Fibroblast of upper back skin (primary cell): Measurements from ENCODE around the gene ZNF516.

Source experiments
- DNase-seq: peaks from one replicate; pipeline ENCODE4 v3.0.0-alpha.2; 2013

ZNF516 gene

DNA sequence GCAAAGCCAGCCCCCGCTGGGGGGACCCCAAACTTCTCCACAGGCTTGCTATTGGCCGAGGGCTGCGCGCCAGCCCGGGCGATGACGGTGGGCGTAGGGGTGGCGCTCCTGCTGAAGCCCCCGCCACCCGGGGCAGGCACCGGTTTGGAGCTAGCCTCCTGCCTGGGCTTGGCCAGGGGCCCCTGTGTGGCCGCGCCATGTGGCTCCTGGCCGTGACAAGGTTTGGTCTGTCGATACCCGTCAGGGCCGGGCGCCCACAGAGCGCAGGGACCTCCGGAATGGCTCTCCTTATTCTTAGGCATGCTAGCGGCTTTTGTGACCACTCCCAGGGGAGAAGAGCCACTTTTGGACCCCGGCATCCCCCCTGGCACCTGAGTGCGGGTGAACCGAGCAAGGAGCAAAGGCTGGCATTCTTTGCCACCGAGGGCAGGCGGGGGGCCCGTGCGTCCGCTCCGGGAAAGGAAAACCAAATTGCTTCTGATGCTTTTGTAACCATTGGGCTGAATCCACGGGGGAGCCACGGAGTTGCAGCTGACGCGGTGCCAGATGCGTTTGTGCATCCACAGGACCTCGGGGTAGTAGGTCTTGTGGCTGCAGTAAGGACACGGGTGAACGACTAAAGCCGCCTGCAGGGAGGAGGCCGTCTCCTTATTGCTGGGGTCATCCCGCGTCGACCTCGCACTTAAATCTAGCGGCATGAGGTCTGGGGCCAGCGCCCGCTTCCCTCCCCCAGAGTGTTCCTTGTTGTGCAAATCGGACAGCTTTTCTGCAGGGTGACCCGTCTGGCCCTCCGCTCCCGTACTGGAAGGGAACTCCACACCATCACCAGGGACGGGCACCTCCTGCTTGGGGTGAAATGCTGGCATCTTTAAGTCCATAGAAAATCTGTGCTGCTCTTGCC, 115.6 kb downstream of the ZNF516 start:
- no peak for DNase-seq

DNA sequence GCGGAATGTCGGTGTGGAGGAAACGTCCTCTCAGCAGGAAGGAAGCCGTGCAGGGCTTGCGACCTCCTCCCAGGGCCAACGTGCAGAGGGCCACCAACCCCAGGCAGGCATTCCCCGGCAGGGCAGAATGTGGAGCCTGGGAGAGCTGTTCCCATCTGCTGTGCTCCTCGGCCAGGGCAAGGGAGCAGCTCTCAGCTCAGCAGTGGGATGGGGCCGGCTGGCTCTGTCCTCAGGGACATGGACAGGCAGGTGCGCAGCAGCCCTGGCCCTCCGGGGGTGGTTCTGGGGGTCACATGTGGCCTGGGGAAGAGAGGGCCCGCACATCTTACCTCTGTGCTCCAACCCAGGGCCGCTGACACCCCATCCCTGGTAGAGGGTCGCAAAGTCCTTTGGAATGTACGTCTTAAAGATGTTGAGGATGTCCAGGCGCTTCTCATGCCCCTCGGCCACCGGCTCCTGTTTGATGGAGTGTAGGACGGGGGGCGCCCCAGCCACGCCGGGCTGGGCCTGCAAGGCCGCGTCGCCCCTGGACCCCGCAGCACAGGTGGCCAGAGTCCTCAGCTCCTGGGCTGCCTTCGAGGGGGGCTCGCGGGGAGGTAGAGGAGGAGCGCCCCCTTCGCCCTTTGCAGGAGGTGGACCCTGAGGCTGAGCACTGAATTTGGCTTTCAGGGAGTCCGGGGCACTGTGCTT, 116.4 kb downstream of the ZNF516 start:
- no peak for DNase-seq

DNA sequence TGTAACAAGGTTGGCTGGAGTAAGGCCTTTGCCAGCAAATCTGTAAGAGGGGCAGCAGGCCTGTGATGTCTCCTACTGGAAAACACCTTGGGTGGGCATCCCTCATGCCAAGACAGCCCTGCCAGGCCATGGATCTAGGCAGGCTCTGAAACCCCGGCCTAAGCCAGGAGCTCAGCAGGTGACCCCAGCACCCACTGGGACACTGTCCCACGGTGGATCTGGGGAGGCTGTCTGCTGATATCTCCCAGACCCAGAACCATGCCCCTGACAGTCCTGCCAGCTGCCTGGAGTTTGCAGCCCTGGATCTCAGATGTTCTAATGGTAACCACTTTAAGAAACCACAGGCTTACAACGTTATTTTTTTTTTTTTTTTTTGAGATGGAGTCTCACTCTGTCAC, 117.7 kb downstream of the ZNF516 start:
- DNase-seq: no peak

- DNase-seq: no peak
Measured at GRCh38 chr18:76376668-76377358, 118.2 kb downstream of the ZNF516 start.

DNA sequence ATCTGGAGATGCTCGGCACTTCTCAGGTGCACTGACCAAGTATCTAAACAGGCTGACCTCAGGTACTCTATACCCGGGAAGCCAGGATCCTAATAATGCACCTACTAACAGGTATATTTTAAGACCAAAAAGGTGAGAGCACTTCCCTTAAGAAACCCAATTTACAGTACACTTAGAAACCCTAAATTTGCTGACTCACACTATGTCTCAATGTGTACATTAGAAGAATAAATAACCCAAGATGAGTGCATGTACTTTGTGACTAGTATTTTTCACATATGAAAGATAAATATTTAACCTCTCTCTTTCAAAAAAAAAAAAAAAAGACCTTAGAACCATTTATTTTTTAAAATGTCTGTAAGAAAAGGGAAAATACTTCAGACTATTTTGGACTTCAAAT, 118.8 kb downstream of the ZNF516 start:
- DNase-seq: no peak

GRCh38 chr18:76374330-76375281, 120.4 kb downstream of the ZNF516 start:
- no peak for DNase-seq

DNA sequence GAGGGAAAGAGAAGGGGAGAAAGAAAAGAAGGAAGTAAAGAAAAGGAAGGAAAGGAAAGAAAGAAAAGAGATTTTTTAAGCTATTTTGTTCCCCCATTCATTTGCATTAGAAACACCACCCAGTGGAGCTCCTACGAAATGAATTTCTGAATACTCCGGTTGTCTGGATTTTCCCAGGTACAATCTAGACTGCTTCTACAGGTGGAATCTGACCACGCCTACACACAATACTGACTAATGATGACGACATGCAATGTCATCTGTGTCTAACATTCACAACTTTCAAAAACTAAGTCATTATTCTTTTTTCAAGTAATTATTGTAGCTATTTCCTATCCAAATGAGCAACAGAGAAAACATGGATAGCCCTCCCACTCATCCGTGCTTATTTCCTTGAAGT, 121.7 kb downstream of the ZNF516 start:
- no peak for DNase-seq

- no peak for DNase-seq
Measured at GRCh38 chr18:76371301-76372203, 123.5 kb downstream of the ZNF516 start.

DNA sequence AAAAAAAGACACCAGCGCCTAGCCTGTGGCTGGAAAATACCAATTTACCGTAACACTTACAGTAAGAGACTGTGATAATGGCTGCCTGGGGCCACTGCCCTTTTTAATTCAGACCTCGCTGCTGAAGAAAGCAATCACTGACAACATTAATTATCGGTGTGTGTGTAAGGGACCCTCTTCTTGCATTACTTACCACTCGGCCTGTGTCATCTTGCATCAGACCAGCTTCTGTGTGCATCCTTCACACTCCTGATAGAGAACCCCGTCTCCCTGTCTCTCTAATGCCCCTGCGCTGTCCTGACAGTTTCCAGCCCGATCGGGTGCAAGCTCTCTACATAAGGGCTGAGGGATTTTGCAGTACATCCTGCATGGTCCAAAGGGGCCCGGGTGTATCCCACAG, 124.4 kb downstream of the ZNF516 start:
- DNase-seq: no peak

DNA sequence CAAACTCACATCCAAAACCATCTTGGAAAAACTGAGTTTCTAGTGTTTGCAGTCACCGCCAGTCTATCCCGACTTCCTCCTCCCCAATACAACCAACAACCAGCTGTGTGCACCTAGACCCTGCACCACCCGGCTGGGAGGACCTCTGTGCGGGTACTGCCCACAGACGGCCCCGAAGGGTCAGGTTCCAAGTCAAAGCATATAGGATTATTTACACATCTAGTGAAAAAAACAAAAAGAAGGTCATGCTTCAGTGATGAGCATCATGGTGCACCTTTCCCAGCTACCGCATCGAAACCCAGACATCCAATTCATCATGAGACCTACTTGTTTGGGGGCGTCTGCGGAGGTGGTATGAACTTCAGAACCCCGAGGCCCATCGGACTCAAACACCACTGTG, 124.8 kb downstream of the ZNF516 start:
- DNase-seq: no peak

- DNase-seq: no peak
Measured at GRCh38 chr18:76369791-76370190, 125.3 kb downstream of the ZNF516 start.

- DNase-seq: no peak
Measured at GRCh38 chr18:76368976-76369375, 126.1 kb downstream of the ZNF516 start.

GRCh38 chr18:76368271-76368670, 126.8 kb downstream of the ZNF516 start:
- DNase-seq: no peak

DNA sequence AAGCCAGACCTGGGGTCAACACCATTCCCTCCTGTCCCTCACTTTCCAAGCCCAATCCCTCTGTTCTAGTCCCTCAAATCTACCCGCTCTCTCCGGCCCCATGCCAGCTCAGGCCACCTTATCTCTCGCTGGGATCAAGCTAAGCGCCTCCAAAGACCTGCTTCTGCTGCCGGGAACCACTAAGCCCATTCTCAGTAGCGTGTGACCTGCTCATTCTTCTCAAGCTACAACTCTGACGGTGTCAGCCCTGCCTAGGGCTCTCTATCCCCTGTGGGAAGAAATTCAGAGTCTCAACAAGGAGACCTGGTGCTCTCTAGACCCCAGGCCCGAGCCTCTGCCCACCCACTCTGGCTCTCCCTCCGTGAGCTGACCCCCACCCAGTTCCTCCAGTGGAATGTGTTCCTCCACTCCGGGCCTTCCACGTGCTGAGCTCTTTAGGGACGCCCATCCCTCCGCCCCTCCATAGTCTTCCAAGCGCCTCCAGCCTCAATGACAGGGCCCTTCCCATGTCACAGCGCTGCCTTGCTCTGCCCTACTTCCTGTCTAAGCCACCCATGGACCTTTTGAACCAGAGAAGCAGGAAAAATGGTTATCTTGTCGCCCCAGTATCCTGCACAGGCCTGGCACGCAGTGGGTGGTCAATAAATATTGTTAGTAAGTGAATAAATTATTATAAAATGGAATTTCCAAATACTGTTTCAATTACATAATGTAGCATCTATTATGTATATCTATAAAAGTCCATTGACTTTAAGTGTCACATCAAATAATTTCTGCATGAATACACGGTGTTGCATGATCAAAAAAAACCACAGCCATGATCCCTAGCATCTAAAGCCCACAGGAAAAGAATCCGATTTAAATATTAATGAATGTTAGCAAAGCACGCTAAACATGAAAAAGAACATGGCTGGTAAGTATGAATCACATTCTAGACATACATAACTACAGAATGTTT, 127.6 kb downstream of the ZNF516 start:
- DNase-seq: no peak

DNA sequence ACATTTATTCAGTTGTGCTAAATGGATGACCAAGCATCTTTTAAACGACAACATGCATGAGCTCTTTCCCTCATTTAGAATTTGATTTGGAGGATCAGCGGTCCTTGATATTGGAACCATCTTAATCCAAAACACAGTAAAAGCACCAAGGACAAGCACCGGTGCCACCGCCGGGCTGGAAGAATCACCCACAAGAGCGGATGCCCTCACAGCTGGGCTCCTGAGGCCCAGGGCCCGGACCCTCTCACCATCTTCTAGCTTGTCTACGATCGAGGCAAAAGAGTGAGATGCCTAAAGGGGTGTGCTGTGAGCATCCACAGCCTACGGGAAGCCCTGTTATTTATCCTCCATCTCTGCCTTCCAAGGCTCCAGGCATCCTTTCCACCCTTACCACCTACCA, 129.5 kb downstream of the ZNF516 start:
- DNase-seq: no peak

- no peak for DNase-seq
Measured at GRCh38 chr18:76364282-76365259, 130.5 kb downstream of the ZNF516 start.

DNA sequence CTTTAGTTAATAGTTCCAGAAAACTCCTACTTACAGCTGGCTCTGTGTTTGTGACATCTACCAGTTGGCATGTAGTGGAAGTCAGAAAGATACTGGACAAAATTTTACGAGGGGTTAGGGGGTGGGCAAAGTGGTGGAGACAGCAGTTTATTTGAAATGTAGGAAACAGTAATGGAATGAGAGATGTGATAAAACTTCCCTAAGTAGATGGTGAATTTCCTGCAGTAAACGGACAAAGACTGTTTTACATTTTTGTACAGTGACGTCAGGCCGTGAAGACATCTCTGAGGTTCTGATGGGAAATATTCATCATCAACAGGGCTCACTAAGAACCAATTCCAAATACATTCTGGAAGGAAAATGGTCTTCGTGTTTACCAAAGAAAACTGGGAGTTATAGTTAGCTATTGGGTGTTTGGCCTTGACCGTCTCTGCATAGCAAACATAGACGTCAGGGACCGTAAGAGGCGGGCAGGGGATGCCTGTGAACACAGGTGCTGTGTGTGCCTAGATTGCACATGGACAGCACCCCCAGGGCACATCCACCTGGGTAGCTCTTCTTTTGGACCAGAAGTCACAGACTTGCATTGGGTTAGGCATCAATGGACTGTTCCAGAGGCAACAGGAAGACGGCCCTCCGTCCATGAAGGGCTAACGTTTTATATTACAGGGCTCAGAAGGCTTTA, 131.5 kb downstream of the ZNF516 start:
- peak; percentile 69 for DNase-seq

GRCh38 chr18:76362676-76363075, 132.4 kb downstream of the ZNF516 start:
- no peak for DNase-seq
